Small intestine (tissue), 7 donors: ENCODE results near the gene LRRC18. TPM values are rescaled to one million over a fixed set of nuclear protein-coding genes. Genes with fewer than 3 reads are reported as not detected.

Experiments used
- DNase-seq, 2 donors: peaks; one replicate each; pipeline versions ENCODE4 v3.0.0 to v3.0.0-alpha.2; 2013
- FAIRE-seq: peaks from 2 replicates; lab custom pipeline; 2012; peaks lifted over from hg19 to GRCh38; lab: Jason Lieb, UNC
- H3K27ac ChIP-seq, 3 donors: one replicate each; pipeline ENCODE4 v1.5.1; 2013; ENCODE audit warnings: low read length in 2 of 3, mild to moderate bottlenecking in 2 of 3, control low read depth in 1 of 3, inconsistent platforms in 1 of 3, low read depth in 1 of 3, moderate library complexity in 1 of 3
- H3K27me3 ChIP-seq, 3 donors: one replicate each; pipeline ENCODE4 v1.6.1; 2013; ENCODE audit warnings: low read length in 3 of 3, inconsistent platforms in 1 of 3; ENCODE audit not compliant: control insufficient read depth in 3 of 3, insufficient read depth in 3 of 3
- H3K36me3 ChIP-seq, 3 donors: one replicate each; pipeline ENCODE4 v1.6.1; 2013; ENCODE audit warnings: low read length in 3 of 3, inconsistent platforms in 1 of 3, low read depth in 1 of 3, mild to moderate bottlenecking in 1 of 3, moderate library complexity in 1 of 3; ENCODE audit not compliant: control insufficient read depth in 3 of 3, insufficient read depth in 2 of 3
- H3K4me1 ChIP-seq, 3 donors: one replicate each; pipeline ENCODE4 v1.6.1; 2013; ENCODE audit warnings: low read length in 2 of 3, inconsistent platforms in 1 of 3, low read depth in 1 of 3, mild to moderate bottlenecking in 1 of 3, moderate library complexity in 1 of 3; ENCODE audit not compliant: control insufficient read depth in 3 of 3, insufficient read depth in 2 of 3
- H3K4me3 ChIP-seq, 3 donors: one replicate each; pipeline ENCODE4 v1.5.1; 2013; ENCODE audit warnings: low read length in 3 of 3, control low read depth in 1 of 3, inconsistent platforms in 1 of 3, low read depth in 1 of 3, mild to moderate bottlenecking in 1 of 3, moderate library complexity in 1 of 3
- H3K9me3 ChIP-seq, 2 donors: one replicate each; pipeline ENCODE4 v1.6.1; 2013; ENCODE audit warnings: low read depth in 1 of 2, low read length in 1 of 2; ENCODE audit not compliant: control insufficient read depth in 2 of 2, insufficient read depth in 1 of 2
- WGBS, 3 donors: extraction: QIAGEN DNeasy Blood & Tissue Kit; methylation state at CpG; one replicate each; pipeline ENCODE4 v1.1.7; 2013; 5-methylcytosine and 5-hydroxymethylcytosine counted together
- polyA plus RNA-seq, 4 donors: library from polyadenylated mRNA; stranded (reverse) in 3 of 4; unstranded in 1 of 4; fragments of 200-250 nt in 3 of 4; fragments of 120-200 nt in 1 of 4; gene quantifications; one replicate each; pipeline versions ENCODE4 v1.2.1 to v1.2.3, GENCODE V29; 2013
- donor health status: healthy with polysubstance abuse.
- donor health status: control.
- donor health status: control.
- donor health status: Bipolar disorder and iron deficiency.
- donor health status: healthy.

The LRRC18 gene
- polyA plus RNA-seq, 4 donors: 0.03 to 0.25 TPM; not detected in 2

DNA sequence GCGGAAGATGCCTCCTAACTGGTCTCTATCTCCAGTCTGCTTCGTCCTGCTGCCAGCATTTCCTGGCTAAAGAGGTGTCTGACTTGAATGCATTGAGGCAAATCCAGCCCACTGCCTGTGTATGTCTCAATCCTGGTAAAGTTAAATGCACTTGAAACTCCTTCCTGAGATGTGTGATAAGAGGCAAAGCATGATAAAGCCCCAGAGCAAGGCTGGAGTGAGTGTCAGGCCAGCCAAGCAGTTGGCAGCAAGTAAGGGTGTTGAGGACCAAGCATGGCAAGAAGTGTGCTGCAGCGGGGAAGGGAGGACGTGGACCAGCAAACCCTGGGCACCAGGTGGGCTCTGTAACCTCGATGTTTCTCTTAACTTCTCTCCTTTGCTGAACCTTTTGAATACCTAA is 29.1 kb downstream of the LRRC18 start:
- DNase-seq: no peak
- H3K36me3 ChIP-seq: peaks cover 0 to 2% (median 0%) of the 10 kb centered on the region in 3 donors
- 67 to 82% (median 81%) methylated on average over 5 of the region's 5 CpGs for WGBS, 3 donors
- no peak overlapping the region for H3K4me3 ChIP-seq
- H3K4me1 ChIP-seq: no peaks in the 10 kb centered on the region
- no peaks in the 10 kb centered on the region for H3K27me3 ChIP-seq
- H3K9me3 ChIP-seq: no peaks in the 10 kb centered on the region
- no peak for FAIRE-seq
- H3K27ac ChIP-seq: no peak overlapping the region

DNA sequence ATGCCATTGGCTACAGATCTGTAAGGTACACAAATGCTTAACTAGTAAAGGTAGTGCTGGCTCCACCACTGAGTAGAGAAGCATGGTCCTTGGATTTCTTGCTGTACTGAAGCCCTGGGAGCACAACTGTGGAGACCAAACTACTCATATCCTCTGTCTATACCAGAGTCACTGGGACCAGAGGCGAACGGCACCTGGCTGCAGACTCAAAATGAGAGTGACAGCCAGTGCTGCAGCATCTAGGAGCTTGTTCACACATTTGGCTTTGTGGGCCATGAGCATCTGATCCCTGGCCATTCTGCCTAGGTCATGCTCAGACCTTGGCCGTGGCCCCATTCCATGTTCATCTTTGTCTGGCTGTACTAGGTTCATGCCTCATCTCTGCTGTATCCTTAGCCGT is 31.9 kb downstream of the LRRC18 start:
- Histone ChIP-seq H3K4me3 (no peak overlapping the region), H3K36me3 (peaks cover 0 to 2% (median 0%) of the 10 kb centered on the region in 3 donors), H3K27me3 (no peaks in the 10 kb centered on the region), H3K27ac (no peak overlapping the region), H3K9me3 (no peaks in the 10 kb centered on the region), H3K4me1 (no peaks in the 10 kb centered on the region)
- FAIRE-seq (no peak), DNase-seq (no peak)
- WGBS, 3 donors: 66 to 78% (median 74%) methylated on average over 4 of the region's 4 CpGs

DNA sequence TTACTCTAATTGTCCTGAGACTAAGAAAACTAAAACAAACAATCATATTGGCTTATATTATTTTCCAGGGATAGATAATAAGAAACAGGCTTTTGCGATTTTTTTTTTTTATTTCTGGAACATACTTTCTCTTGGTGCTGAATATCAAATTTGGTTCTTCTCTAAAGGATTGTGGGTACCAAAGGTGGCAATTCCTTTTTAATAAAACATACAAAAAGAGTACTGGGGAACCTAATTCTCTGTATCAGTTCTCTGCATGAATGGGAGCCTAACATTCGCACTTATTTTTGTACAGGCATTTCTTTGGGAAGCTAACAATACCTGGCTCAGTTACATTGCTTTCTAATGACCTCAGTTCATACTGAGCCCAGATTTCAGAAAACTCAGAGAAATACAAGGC is 32.8 kb downstream of the LRRC18 start:
- H3K4me3 ChIP-seq: no peak overlapping the region
- no peaks in the 10 kb centered on the region for H3K27me3 ChIP-seq
- WGBS, 3 donors: 84 to 89% (median 84%) methylated on average over 2 of the region's 2 CpGs
- FAIRE-seq (no peak), DNase-seq (no peak)
- peaks cover 0 to 2% (median 0%) of the 10 kb centered on the region in 3 donors for H3K36me3 ChIP-seq
- no peak overlapping the region for H3K27ac ChIP-seq
- no peaks in the 10 kb centered on the region for H3K4me1 ChIP-seq
- H3K9me3 ChIP-seq: peaks cover 0 to 2% of the 10 kb centered on the region in 2 donors

DNA sequence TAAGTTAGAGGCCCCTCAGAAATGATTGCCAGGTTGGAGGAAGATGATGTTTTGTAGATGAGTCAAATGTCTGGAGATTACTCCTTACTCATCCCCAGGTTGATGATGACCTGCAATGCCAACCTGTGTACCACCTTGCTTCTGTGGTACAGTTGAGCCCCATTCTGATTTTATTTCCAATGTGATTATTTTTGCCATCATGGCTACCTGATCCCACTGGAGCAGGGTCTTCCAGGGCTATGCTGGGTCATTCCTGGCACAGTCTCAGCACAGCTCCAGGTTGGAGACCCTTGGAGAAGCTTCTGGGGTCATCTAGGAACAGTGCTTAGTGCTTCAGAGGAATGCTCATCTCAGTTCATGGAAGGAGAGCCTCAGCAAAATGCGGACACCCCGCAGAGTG is 34.3 kb downstream of the LRRC18 start:
- H3K36me3 ChIP-seq: peaks cover 0 to 2% (median 0%) of the 10 kb centered on the region in 3 donors
- no peaks in the 10 kb centered on the region for H3K4me1 ChIP-seq
- DNase-seq: no peak
- H3K27me3 ChIP-seq: no peaks in the 10 kb centered on the region
- no peak for FAIRE-seq
- 88 to 97% (median 95%) methylated on average over 2 of the region's 2 CpGs for WGBS, 3 donors
- no peak overlapping the region for H3K27ac ChIP-seq
- no peak overlapping the region for H3K4me3 ChIP-seq
- peaks cover 0 to 7% of the 10 kb centered on the region in 2 donors for H3K9me3 ChIP-seq

DNA sequence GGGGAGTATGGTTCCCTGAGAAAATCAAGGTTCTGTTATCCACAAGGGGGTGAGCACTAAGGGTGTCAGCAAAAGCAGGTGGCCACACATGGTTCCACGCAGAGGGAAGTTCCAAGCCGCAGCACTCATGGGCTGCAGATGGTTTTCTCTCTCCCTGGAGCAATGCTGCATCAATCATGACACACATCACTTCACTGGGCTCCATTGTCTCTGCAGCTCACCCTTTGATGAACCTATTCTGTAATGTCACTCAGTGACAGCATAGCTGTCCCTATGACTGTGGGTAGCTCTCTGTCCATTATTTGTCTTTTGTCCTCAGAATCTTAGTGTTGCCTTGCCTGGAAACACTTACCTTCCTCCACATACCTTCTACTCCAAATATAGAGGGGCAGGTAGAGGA is 34.8 kb downstream of the LRRC18 start:
- H3K4me1 ChIP-seq: no peaks in the 10 kb centered on the region
- H3K4me3 ChIP-seq: no peak overlapping the region
- 70 to 90% (median 76%) methylated on average over 2 of the region's 2 CpGs for WGBS, 3 donors
- peaks cover 0 to 7% of the 10 kb centered on the region in 2 donors for H3K9me3 ChIP-seq
- H3K36me3 ChIP-seq: no peaks in the 10 kb centered on the region
- FAIRE-seq: no peak
- no peak for DNase-seq
- no peaks in the 10 kb centered on the region for H3K27me3 ChIP-seq
- no peak overlapping the region for H3K27ac ChIP-seq

DNA sequence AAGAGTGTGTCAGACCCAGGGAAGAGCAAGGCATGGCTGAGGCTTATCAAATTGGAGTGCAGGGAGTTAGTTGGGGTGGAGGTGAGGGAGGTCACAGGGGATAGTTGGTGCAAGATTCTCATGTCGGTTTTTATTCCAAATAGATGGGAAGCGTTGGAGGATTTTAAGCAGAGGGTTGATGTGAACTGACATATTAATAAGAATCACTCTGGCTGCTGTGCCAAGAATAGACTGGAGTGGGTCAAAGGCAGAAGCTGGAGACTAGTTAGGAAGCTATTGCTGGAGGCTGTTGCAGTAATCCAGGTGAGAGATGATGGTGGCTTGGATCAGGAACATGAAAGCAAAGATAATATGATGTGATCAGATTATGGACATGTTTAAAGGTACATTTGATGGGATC is 36.5 kb downstream of the LRRC18 start:
- WGBS, 3 donors: 75 to 81% (median 80%) methylated on average over 2 of the region's 2 CpGs
- FAIRE-seq: no peak

DNA sequence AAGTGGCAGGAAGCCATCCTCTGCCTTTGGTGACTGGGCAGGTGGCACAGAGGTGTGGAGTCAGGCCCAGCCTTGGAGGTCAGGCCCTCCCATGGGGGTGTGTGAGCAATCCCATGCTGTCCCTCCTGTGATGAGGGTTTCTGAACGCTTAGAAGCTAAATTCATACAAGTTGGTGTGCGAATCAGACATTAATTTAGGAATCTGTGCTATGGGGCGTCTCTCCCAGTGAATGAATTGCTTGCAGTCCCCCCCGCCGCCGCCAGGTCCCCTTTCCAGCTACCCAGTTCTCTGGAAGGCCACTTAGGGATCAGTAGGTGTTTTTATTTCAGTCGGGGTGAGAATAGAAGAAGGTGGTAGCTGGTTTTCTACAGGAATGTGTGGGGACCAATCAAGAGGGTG is 37.5 kb downstream of the LRRC18 start:
- Histone ChIP-seq H3K9me3 (peaks cover 0 to 7% of the 10 kb centered on the region in 2 donors), H3K36me3 (no peaks in the 10 kb centered on the region), H3K4me1 (no peaks in the 10 kb centered on the region), H3K4me3 (no peak overlapping the region), H3K27ac (no peak overlapping the region), H3K27me3 (no peaks in the 10 kb centered on the region)
- 87 to 92% (median 88%) methylated on average over 7 of the region's 7 CpGs for WGBS, 3 donors
- FAIRE-seq (no peak), DNase-seq (no peak)

More for the DNA sequence above, 36.5 kb downstream of the LRRC18 start:
- Histone ChIP-seq H3K27me3 (no peaks in the 10 kb centered on the region), H3K4me1 (no peaks in the 10 kb centered on the region), H3K36me3 (no peaks in the 10 kb centered on the region), H3K27ac (no peak overlapping the region), H3K9me3 (peaks cover 0 to 7% of the 10 kb centered on the region in 2 donors), H3K4me3 (no peak overlapping the region)
- DNase-seq: no peak

DNA sequence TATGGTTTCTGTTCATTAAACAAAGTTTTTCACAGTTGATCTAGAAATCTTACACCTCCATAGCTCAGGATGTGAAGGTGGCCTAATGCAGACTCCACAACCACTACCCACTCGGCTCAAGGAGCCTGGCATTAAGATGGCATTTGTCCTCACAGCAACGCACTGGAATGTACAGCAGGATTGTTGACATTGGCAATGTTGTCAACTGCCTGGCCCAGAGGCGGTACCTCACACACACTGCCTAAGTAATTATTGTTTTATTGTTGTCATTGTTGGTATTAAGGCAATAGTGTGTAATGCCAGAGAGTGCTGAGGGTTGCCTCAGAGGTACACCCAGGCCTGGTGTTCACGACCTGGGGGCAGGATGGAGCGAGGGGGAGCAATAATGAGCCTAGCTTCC is 38.3 kb downstream of the LRRC18 start:
- DNase-seq: no peak
- Histone ChIP-seq H3K4me3 (no peak overlapping the region), H3K27me3 (no peaks in the 10 kb centered on the region), H3K36me3 (no peaks in the 10 kb centered on the region), H3K4me1 (peaks cover 0 to under 1% (median 0%) of the 10 kb centered on the region in 3 donors), H3K27ac (no peak overlapping the region), H3K9me3 (peaks cover 0 to 7% of the 10 kb centered on the region in 2 donors)
- no peak for FAIRE-seq
- 53 to 70% (median 54%) methylated on average over 5 of the region's 5 CpGs for WGBS, 3 donors

DNA sequence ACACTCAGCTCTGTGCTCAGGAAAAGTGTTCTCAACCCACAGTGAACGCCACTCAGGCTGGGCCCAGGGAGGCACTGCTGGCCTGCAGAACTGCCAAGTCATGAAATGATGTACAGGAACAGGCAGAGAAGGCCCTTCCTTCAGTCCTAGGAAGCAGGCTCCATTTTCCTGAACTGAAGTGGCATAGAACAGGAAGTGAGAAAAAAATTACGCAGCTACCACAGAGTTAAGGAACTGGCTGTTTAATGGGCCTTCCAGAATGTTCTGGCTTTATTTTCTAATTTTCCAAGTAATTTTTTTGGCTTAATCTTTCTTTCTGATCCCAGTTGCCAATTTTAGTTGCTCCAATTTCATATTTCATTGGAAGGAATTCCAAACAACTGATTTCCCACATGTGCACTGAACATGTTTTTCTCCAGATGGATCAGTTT is 39.3 kb downstream of the LRRC18 start:
- FAIRE-seq (no peak), DNase-seq (no peak)
- 71 to 83% (median 81%) methylated on average over 2 of the region's 2 CpGs for WGBS, 3 donors
- peaks cover 0 to 4% (median 0%) of the 10 kb centered on the region in 3 donors for H3K4me1 ChIP-seq
- H3K27me3 ChIP-seq: no peaks in the 10 kb centered on the region
- no peak overlapping the region for H3K4me3 ChIP-seq
- peaks cover 0 to 7% of the 10 kb centered on the region in 2 donors for H3K9me3 ChIP-seq
- no peak overlapping the region for H3K27ac ChIP-seq
- H3K36me3 ChIP-seq: no peaks in the 10 kb centered on the region
